ENCODE data around the gene ADAMTS18.

Gene ADAMTS18

GRCh38 chr16:77435272-77435820, 512 bp upstream of the ADAMTS18 start:
- peak in 1 of 56 donors; percentile 12 for DNase-seq

- no peak for DNase-seq
Measured at GRCh38 chr16:77434022-77434529, 758 bp downstream of the ADAMTS18 start.

- DNase-seq = no peak
Measured at GRCh38 chr16:77433146-77433545, 1.7 kb downstream of the ADAMTS18 start.

- no peak for DNase-seq
Measured at GRCh38 chr16:77432264-77432663, 2.6 kb downstream of the ADAMTS18 start.

GRCh38 chr16:77430787-77431585, 3.8 kb downstream of the ADAMTS18 start:
- DNase-seq = peak in 2 of 56 donors; percentile 4 to 41

GRCh38 chr16:77430360-77430759, 4.5 kb downstream of the ADAMTS18 start:
- peak in 1 of 56 donors; percentile 23 for DNase-seq

- DNase-seq = peak in 3 of 56 donors; percentile 5 to 30 (median 6)
Measured at GRCh38 chr16:77424871-77425604, 9.8 kb downstream of the ADAMTS18 start.

GRCh38 chr16:77422196-77422784, 12.5 kb downstream of the ADAMTS18 start:
- no peak for DNase-seq

GRCh38 chr16:77416939-77417480, 17.8 kb downstream of the ADAMTS18 start:
- DNase-seq = no peak

GRCh38 chr16:77414752-77415231, 20.0 kb downstream of the ADAMTS18 start:
- DNase-seq = no peak

GRCh38 chr16:77410449-77410848, 24.4 kb downstream of the ADAMTS18 start:
- DNase-seq = no peak

GRCh38 chr16:77409311-77409710, 25.5 kb downstream of the ADAMTS18 start:
- DNase-seq = no peak

GRCh38 chr16:77408607-77409006, 26.2 kb downstream of the ADAMTS18 start:
- no peak for DNase-seq

GRCh38 chr16:77406680-77407079, 28.2 kb downstream of the ADAMTS18 start:
- no peak for DNase-seq

GRCh38 chr16:77404775-77405174, 30.1 kb downstream of the ADAMTS18 start:
- DNase-seq = no peak

GRCh38 chr16:77403732-77404131, 31.1 kb downstream of the ADAMTS18 start:
- DNase-seq = no peak

GRCh38 chr16:77402672-77403071, 32.2 kb downstream of the ADAMTS18 start:
- DNase-seq = no peak

GRCh38 chr16:77402118-77402517, 32.7 kb downstream of the ADAMTS18 start:
- DNase-seq = no peak

- DNase-seq = no peak
Measured at GRCh38 chr16:77399546-77399945, 35.3 kb downstream of the ADAMTS18 start.

- no peak for DNase-seq
Measured at GRCh38 chr16:77399066-77399465, 35.8 kb downstream of the ADAMTS18 start.

GRCh38 chr16:77398495-77398894, 36.3 kb downstream of the ADAMTS18 start:
- no peak for DNase-seq

All from amygdala (tissue), 56 donors.